ENCODE results near the gene TMCC1. TPM values are rescaled to one million over a fixed set of nuclear protein-coding genes. Genes with fewer than 3 reads are reported as not detected.

Gene TMCC1
- total and polyA plus RNA-seq, 10 of the 15 experiments (the other 5 are each of a cell fraction or from before 2014, with no cell fraction given): 2.3 to 21.1 (median 8.4) TPM

DNA sequence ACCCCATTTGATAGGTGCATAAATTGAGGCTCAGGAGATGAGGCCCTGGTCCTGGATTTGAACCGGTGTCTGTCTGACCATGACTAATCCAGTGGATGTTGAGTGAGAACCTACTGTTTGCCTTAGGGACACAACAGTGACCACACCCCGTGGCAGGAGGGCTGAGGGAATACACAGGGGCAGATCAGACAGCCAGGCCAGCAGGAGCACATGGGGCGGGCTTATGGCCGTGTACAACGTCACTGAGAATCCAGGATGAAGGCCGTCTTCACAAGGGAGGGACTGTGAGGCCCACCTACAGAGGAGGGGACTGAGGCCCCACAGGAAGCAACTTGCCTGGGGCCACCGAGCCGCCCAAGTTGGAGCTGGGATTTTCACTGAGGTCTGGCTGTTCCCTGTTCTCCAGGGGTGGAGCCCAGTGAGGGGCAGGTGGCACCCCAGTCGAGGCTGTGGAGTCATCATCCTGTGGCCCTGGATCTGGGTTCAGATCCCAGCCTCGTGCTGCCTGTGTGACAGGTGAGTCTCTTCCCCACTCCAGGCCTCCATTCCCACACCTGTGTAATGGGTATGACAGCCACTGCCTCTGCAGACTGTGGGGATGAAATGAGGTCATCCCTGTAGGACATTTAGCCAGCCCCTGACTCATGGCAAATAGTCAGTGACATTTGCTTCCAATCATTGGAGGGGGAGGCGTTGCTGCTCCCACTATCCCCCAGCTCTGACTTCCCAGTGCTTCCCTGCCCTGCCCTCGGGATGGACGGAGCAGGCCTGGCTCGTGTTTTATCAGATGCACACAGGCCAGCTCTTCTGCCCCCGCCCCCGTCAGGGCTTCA lies 280.8 kb downstream of the TMCC1 start:
- ATAC-seq: no peak
- no peak overlapping the region for H3K4me3 ChIP-seq
- no peaks in the 10 kb centered on the region for H3K36me3 ChIP-seq (ENCODE audit: control insufficient read depth in 2 of 2, insufficient read depth in 2 of 2, low read length in 1 of 2)
- H3K9me3 ChIP-seq (replicated peaks; ENCODE audit: control insufficient read depth, insufficient read depth, low read length): no peaks in the 10 kb centered on the region
- H3K27ac ChIP-seq (ENCODE audit: control insufficient read depth, insufficient read depth): no peak overlapping the region
- 23% methylated on average over 16 of the region's 16 CpGs for WGBS (ENCODE audit: insufficient coverage, insufficient replicate concordance, low lambda C conversion rate, missing lambda C conversion rate)
- no peak overlapping the region for H3K4me2 ChIP-seq (ENCODE audit: control insufficient read depth, insufficient read depth)
- ChIA-PET SMC1A (ENCODE audit: uncharacterized antibody, unreplicated experiment) (no interaction called here), RAD21 (ENCODE audit: unreplicated experiment) (no interaction called here), CTCF (no interaction called here), POLR2A (interaction anchor here (0.6 kb wide), 1 partner anchor 81 kb away, joined by 6 read pairs; no protein-coding TSS in a partner anchor)
- intact Hi-C loops (cut with micrococcal nuclease; ENCODE audit: unreplicated experiment) (no loop called here), in situ Hi-C loops (cut with MboI) (no loop called here)
- H3K4me1 ChIP-seq (ENCODE audit: control insufficient read depth, insufficient read depth, low read length): peaks cover 7% of the 10 kb centered on the region
- no peak overlapping the region for H3K9ac ChIP-seq (ENCODE audit: control insufficient read depth, insufficient read depth, low read length)
- TF ChIP-seq, protein P1, sequence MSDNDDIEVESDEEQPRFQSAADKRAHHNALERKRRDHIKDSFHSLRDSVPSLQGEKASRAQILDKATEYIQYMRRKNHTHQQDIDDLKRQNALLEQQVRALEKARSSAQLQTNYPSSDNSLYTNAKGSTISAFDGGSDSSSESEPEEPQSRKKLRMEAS (IDR thresholded peaks at IDR 0.05; ENCODE audit: low read depth, low read length): no peak
- no peak for TF ChIP-seq SIN3A (IDR thresholded peaks at IDR 0.05; ENCODE audit: low read depth, low read length)
- TF ChIP-seq, protein P2, sequence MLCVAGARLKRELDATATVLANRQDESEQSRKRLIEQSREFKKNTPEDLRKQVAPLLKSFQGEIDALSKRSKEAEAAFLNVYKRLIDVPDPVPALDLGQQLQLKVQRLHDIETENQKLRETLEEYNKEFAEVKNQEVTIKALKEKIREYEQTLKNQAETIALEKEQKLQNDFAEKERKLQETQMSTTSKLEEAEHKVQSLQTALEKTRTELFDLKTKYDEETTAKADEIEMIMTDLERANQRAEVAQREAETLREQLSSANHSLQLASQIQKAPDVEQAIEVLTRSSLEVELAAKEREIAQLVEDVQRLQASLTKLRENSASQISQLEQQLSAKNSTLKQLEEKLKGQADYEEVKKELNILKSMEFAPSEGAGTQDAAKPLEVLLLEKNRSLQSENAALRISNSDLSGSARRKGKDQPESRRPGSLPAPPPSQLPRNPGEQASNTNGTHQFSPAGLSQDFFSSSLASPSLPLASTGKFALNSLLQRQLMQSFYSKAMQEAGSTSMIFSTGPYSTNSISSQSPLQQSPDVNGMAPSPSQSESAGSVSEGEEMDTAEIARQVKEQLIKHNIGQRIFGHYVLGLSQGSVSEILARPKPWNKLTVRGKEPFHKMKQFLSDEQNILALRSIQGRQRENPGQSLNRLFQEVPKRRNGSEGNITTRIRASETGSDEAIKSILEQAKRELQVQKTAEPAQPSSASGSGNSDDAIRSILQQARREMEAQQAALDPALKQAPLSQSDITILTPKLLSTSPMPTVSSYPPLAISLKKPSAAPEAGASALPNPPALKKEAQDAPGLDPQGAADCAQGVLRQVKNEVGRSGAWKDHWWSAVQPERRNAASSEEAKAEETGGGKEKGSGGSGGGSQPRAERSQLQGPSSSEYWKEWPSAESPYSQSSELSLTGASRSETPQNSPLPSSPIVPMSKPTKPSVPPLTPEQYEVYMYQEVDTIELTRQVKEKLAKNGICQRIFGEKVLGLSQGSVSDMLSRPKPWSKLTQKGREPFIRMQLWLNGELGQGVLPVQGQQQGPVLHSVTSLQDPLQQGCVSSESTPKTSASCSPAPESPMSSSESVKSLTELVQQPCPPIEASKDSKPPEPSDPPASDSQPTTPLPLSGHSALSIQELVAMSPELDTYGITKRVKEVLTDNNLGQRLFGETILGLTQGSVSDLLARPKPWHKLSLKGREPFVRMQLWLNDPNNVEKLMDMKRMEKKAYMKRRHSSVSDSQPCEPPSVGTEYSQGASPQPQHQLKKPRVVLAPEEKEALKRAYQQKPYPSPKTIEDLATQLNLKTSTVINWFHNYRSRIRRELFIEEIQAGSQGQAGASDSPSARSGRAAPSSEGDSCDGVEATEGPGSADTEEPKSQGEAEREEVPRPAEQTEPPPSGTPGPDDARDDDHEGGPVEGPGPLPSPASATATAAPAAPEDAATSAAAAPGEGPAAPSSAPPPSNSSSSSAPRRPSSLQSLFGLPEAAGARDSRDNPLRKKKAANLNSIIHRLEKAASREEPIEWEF (IDR thresholded peaks at IDR 0.05; ENCODE audit: insufficient replicate concordance, low read depth, low read length): no peak
- no peak for TF ChIP-seq RUNX3 (IDR thresholded peaks at IDR 0.05; ENCODE audit: low read length)
- TF ChIP-seq, protein P3, sequence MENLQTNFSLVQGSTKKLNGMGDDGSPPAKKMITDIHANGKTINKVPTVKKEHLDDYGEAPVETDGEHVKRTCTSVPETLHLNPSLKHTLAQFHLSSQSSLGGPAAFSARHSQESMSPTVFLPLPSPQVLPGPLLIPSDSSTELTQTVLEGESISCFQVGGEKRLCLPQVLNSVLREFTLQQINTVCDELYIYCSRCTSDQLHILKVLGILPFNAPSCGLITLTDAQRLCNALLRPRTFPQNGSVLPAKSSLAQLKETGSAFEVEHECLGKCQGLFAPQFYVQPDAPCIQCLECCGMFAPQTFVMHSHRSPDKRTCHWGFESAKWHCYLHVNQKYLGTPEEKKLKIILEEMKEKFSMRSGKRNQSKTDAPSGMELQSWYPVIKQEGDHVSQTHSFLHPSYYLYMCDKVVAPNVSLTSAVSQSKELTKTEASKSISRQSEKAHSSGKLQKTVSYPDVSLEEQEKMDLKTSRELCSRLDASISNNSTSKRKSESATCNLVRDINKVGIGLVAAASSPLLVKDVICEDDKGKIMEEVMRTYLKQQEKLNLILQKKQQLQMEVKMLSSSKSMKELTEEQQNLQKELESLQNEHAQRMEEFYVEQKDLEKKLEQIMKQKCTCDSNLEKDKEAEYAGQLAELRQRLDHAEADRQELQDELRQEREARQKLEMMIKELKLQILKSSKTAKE (IDR thresholded peaks at IDR 0.05; ENCODE audit: low read depth, poor library complexity, severe bottlenecking): no peak
- no peak for TF ChIP-seq IKZF2 (IDR thresholded peaks at IDR 0.05)
- no peak for TF ChIP-seq POLR2AphosphoS5 (IDR thresholded peaks at IDR 0.05; ENCODE audit: low read length)
- TF ChIP-seq, protein P4, sequence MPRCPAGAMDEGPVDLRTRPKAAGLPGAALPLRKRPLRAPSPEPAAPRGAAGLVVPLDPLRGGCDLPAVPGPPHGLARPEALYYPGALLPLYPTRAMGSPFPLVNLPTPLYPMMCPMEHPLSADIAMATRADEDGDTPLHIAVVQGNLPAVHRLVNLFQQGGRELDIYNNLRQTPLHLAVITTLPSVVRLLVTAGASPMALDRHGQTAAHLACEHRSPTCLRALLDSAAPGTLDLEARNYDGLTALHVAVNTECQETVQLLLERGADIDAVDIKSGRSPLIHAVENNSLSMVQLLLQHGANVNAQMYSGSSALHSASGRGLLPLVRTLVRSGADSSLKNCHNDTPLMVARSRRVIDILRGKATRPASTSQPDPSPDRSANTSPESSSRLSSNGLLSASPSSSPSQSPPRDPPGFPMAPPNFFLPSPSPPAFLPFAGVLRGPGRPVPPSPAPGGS (IDR thresholded peaks at IDR 0.05; ENCODE audit: borderline replicate concordance, insufficient read depth, low read depth, low read length, poor library complexity, severe bottlenecking): no peak
- no peak for TF ChIP-seq SP1 (IDR thresholded peaks at IDR 0.05; ENCODE audit: low read depth, low read length)
- no peak for FAIRE-seq
- no peaks in the 10 kb centered on the region for H4K20me1 ChIP-seq (ENCODE audit: control insufficient read depth, insufficient read depth)
- no peaks in the 10 kb centered on the region for H3K79me2 ChIP-seq (ENCODE audit: control insufficient read depth, insufficient read depth, low read length)
- no peak for DNase-seq (ENCODE audit: low read depth, low spot score)
- H3K27me3 ChIP-seq (replicated peaks in 1 of 2; ENCODE audit: control insufficient read depth in 2 of 2, insufficient read depth in 2 of 2, low read length in 1 of 2): peaks cover 0 to 1% of the 10 kb centered on the region in 2 experiments; a peak in 2 of 4 replicates
- no TSS peak for BruUV-seq (replicated peaks)
- H2AFZ ChIP-seq (ENCODE audit: control insufficient read depth, low read depth, low read length): no peak overlapping the region

Data from GM12878 (cell line).